Gastroesophageal sphincter (tissue), 3 donors: ENCODE measurements around the gene C1orf174.

Experiments used
- CTCF ChIP-seq, 4 experiments: fragments of 200-600 bp in 2 of 4; fragments of 450-650 bp in 2 of 4; sonication (generic) in 1 of 4; IDR thresholded peaks; one replicate each; pipeline ENCODE4 v1.5.1; 2017 to 2019; ENCODE audit warnings: antibody characterized with exemption in 4 of 4, mild to moderate bottlenecking in 2 of 4, moderate library complexity in 2 of 4
- EP300 ChIP-seq: sonication (generic); formaldehyde crosslinking; IDR thresholded peaks from one replicate; pipeline ENCODE4 v1.6.1; 2017; ENCODE audit warnings: antibody characterized with exemption, mild to moderate bottlenecking
- POLR2A ChIP-seq, 2 donors: fragments of 450-650 bp; IDR thresholded peaks; one replicate each; pipeline ENCODE4 v1.6.1; 2017; ENCODE audit warnings: antibody characterized with exemption in 2 of 2, mild to moderate bottlenecking in 2 of 2, moderate library complexity in 1 of 2
- POLR2AphosphoS5 ChIP-seq: sonication (generic); formaldehyde crosslinking; IDR thresholded peaks from one replicate; pipeline ENCODE4 v1.6.1; 2017; ENCODE audit warnings: antibody characterized with exemption

DNA sequence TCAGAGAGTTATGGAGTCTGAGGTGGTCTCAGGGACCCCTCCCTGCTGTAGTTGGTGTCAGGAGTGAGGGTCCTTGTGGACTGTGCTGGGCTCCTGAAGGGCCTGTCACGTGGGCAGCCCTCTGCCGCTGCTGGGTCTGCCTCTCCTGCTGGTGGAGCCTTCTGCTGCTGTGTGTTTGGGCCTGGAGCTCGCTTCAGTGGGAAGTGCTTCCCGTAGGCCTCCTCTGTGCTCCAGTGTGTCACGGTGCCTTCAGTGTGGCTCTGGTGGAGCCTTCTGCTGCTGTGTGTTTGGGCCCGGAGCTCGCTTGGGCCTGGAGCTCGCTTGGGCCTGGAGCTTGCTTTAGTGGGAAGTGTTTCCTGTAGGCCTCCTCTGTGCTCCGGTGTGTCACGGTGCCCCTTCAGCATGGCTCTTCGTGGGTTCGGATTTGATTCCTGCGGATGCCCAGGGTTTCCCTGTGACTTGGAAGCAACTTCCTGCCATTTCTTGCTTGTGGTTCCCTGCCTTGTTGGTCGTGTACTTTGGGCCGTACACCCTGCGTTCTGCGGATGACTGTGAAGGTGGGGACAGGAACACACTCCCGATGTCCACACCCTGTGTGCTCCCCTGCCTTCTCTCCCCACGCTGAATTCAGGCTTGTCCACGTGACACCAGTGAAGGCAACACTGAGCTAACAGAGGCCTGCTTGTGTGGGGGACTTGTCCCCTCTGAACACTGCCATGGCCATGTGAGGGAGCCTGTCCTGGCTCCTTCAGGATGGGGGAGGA lies 19.5 kb downstream of the C1orf174 start:
- TF ChIP-seq POLR2A (IDR thresholded peaks at IDR 0.05) (no peak), CTCF (IDR thresholded peaks at IDR 0.05) (no peak), EP300 (no peak), POLR2AphosphoS5 (no peak)
